ENCODE results near the gene ARSG. TPM values are rescaled to one million over a fixed set of nuclear protein-coding genes. Genes with fewer than 3 reads are reported as not detected.

The ARSG gene
- total RNA-seq, 1 experiment from 2014 or later: 1.0 TPM

- Histone ChIP-seq H3K4me1 (peaks cover 32% of the 10 kb centered on the region), H3K4me3 (no peak overlapping the region), H3K9me3 (replicated peaks) (no peaks in the 10 kb centered on the region), H3K27ac (no peak overlapping the region), H3K27me3 (no peaks in the 10 kb centered on the region), H3K36me3 (no peaks in the 10 kb centered on the region)
- DNase-seq: peak; percentile 74 to 95
Measured at GRCh38 chr17:68462381-68463210, 171.3 kb downstream of the ARSG start.

- no peaks in the 10 kb centered on the region for H3K36me3 ChIP-seq
- no peaks in the 10 kb centered on the region for H3K27me3 ChIP-seq
- peak in 1 of 2 experiments; percentile 30 for DNase-seq
- H3K27ac ChIP-seq: no peak overlapping the region
- peaks cover 36% of the 10 kb centered on the region for H3K4me1 ChIP-seq
- H3K4me3 ChIP-seq: no peak overlapping the region
- no peaks in the 10 kb centered on the region for H3K9me3 ChIP-seq (replicated peaks)
Measured at GRCh38 chr17:68463211-68464019, 172.1 kb downstream of the ARSG start.

GRCh38 chr17:68468334-68468733, 177.0 kb downstream of the ARSG start:
- Histone ChIP-seq H3K27ac (peak overlapping the region; percentile 51), H3K36me3 (no peaks in the 10 kb centered on the region), H3K9me3 (replicated peaks) (no peaks in the 10 kb centered on the region), H3K4me3 (no peak overlapping the region), H3K27me3 (no peaks in the 10 kb centered on the region), H3K4me1 (peaks cover 32% of the 10 kb centered on the region)
- DNase-seq: peak in 1 of 2 experiments; percentile 31

- Histone ChIP-seq H3K27me3 (no peaks in the 10 kb centered on the region), H3K27ac (peak overlapping the region; percentile 51), H3K9me3 (replicated peaks) (no peaks in the 10 kb centered on the region), H3K4me1 (peaks cover 29% of the 10 kb centered on the region), H3K4me3 (no peak overlapping the region), H3K36me3 (no peaks in the 10 kb centered on the region)
- DNase-seq: peak; percentile 79 to 91
Measured at GRCh38 chr17:68468788-68469187, 177.5 kb downstream of the ARSG start.

Other genes starting within 250 kb of the ARSG start
- gene AMZ2, start 43.5 kb upstream of the ARSG start, total RNA-seq (2014; rRNA removed; shearing (Covaris generic)): 102 and 105 TPM in 2 replicates
- 0.18 and 0.30 TPM in 2 replicates for gene SLC16A6, start 368 bp upstream of the ARSG start, total RNA-seq (2014; rRNA removed; shearing (Covaris generic))
- 19.0 and 25.8 TPM in 2 replicates for gene WIPI1, start 166.0 kb downstream of the ARSG start, total RNA-seq (2014; rRNA removed; shearing (Covaris generic))
- 407 and 454 TPM in 2 replicates for gene PRKAR1A, start 220.9 kb downstream of the ARSG start, total RNA-seq (2014; rRNA removed; shearing (Covaris generic))

Data from SJCRH30 (cell line).